Measurements from ENCODE around the gene OR6S1. TPM values are rescaled to one million over a fixed set of nuclear protein-coding genes. Genes with fewer than 3 reads are reported as not detected.

OR6S1 gene
- total and polyA plus RNA-seq, 2 of the 8 experiments (the other 6 are each of a cell fraction or from before 2014, with no cell fraction given): not detected

DNA sequence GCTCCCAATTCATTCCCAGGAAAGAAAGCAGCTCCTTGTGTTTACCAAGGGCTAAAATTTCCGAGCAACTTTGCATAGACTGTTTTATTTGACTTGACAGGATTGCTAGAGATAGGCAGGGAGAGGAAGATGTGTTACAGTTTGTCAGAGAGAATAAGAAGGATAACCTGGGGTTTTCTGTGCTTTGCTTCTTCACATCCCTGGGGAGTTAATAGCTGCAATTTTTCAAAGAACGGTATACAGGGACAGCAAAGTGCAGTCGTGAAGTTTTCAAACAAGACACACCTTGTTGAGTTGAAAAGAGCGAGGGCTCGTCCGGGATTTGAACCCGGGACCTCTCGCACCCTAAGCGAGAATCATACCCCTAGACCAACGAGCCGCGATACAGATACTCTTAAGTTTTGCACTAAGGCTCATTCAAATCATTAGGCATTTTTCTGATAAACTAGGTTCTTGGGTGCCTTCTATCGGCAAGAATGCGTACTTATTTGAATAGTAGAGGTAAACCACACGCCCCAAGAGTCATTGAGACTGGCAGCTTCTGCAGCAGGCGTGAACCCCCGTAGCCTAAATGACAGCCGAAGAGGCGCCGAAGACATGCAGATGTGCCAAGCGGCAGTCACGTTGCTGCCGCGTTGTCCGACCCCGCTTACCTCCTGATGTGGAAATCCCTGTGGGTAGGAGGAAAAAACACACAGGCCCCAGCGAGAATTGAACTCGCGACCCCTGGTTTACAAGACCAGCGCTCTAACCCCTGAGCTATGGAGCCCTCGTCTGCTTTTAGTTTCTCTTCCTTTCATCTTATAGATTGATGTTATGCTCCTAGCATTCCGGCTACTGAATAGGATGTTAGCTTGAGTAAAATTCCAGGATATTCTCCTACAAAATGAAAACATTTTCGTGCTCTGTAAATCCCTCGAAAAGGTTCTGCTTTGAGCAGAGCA, 28.1 kb downstream of the OR6S1 start:
- H3K14ac ChIP-seq (ENCODE audit: insufficient read length): no peak overlapping the region
- H3K9ac ChIP-seq (replicated peaks in 1 of 4; ENCODE audit: extremely low read depth in 1 of 4, low read depth in 3 of 4, low read length in 3 of 4): peak overlapping the region in 3 of 4 experiments; percentile 27 to 70 (median 69); a peak in 4 of 7 replicates
- DNase-seq (ENCODE audit: low read depth in 1 of 2, low spot score in 2 of 2): peak; percentile 91 to 93
- H2AFZ ChIP-seq (ENCODE audit: low read length): peak overlapping the region; percentile 99
- no peaks in the 10 kb centered on the region for H3K9me3 ChIP-seq (ENCODE audit: insufficient read depth in 2 of 2, low read depth in 1 of 2, low read length in 1 of 2)
- H3K79me2 ChIP-seq (ENCODE audit: control insufficient read depth in 1 of 2, insufficient read depth in 2 of 2, low read length in 2 of 2): no peaks in the 10 kb centered on the region
- peak overlapping the region; percentile 68 to 80 for H3K4me2 ChIP-seq (ENCODE audit: insufficient read depth in 1 of 2, low read depth in 2 of 2, low read length in 2 of 2)
- FAIRE-seq: peak; percentile 72
- no peaks in the 10 kb centered on the region for H3K27me3 ChIP-seq (replicated peaks in 1 of 4; ENCODE audit: control insufficient read depth in 3 of 4, extremely low read depth in 1 of 4, insufficient read depth in 3 of 4, low read length in 3 of 4)
- H2BK20ac ChIP-seq (ENCODE audit: low read length): no peak overlapping the region
- H4K91ac ChIP-seq (replicated peaks; ENCODE audit: insufficient read length, low read length): no peak overlapping the region
- no peak overlapping the region for H3K18ac ChIP-seq (ENCODE audit: extremely low read depth, low read length)
- peak overlapping the region; percentile 60 to 98 (median 95) for H3K4me3 ChIP-seq (ENCODE audit: extremely low read depth in 1 of 4, insufficient read depth in 2 of 4, low read depth in 3 of 4, low read length in 4 of 4)
- ChIA-PET POLR2A (ENCODE audit: partially characterized antibody) (interaction anchor here (0.7 to 2.2 kb wide), 11 partner anchors 44 to 270 kb away, joined by 3 to 9 read pairs (median 4); partner anchors contain the start of genes APEX1, PARP2, PNP and RNASE4), CTCF (ENCODE audit: partially characterized antibody) (interaction anchor here (0.5 to 3.2 kb wide), 25 partner anchors 9 to 358 kb away, joined by 3 to 21 read pairs (median 4); partner anchors contain the start of genes PARP2, PNP and RNASE4)
- H3K23me2 ChIP-seq (ENCODE audit: low read depth, low read length): peaks cover 4% of the 10 kb centered on the region
- no peaks in the 10 kb centered on the region for H4K20me1 ChIP-seq (replicated peaks in 1 of 2; ENCODE audit: control insufficient read depth in 1 of 2, insufficient read depth in 2 of 2, low read length in 2 of 2)
- H2BK15ac ChIP-seq (ENCODE audit: low read length): no peak overlapping the region
- H4K8ac ChIP-seq (ENCODE audit: extremely low read depth, insufficient read depth, low read length): no peak overlapping the region
- H2BK12ac ChIP-seq (ENCODE audit: low read depth, low read length): no peak overlapping the region
- no peak overlapping the region for H3K4ac ChIP-seq (replicated peaks; ENCODE audit: insufficient read length, low read depth, low read length)
- H3K79me1 ChIP-seq (ENCODE audit: low read depth, low read length): no peaks in the 10 kb centered on the region
- H3K27ac ChIP-seq (ENCODE audit: low read depth, low read length): no peak overlapping the region
- no peak overlapping the region for H3K23ac ChIP-seq (ENCODE audit: insufficient read length)
- no peak overlapping the region for H2BK5ac ChIP-seq (ENCODE audit: low read depth, low read length)
- H2AK5ac ChIP-seq (ENCODE audit: low read depth, low read length): no peak overlapping the region
- 2% methylated on average over 34 of the region's 34 CpGs; no CpG with 5 or more reads in 1 of the 2 experiments for WGBS, 2 experiments (ENCODE audit: extremely low coverage in 1 of 2, insufficient coverage in 1 of 2, insufficient read length in 1 of 2, insufficient replicate concordance in 2 of 2, low coverage in 1 of 2, low lambda C conversion rate in 2 of 2, missing lambda C conversion rate in 1 of 2)
- no peak overlapping the region for H2BK120ac ChIP-seq (replicated peaks; ENCODE audit: low read depth, low read length)
- H4K5ac ChIP-seq (ENCODE audit: insufficient read length, low read depth, low read length): no peak overlapping the region
- no peaks in the 10 kb centered on the region for H3K36me3 ChIP-seq (ENCODE audit: control insufficient read depth in 2 of 4, insufficient read depth in 4 of 4, low read length in 3 of 4)
- H3K56ac ChIP-seq (replicated peaks; ENCODE audit: insufficient read length, low read depth, low read length): peak overlapping the region; percentile 43
- peaks cover 0 to 2% (median 0%) of the 10 kb centered on the region in 4 experiments; a peak in 2 of 7 replicates for H3K4me1 ChIP-seq (replicated peaks in 1 of 4; ENCODE audit: control insufficient read depth in 3 of 4, insufficient read depth in 4 of 4, low read length in 3 of 4)
- TF ChIP-seq TEAD4 (IDR thresholded peaks at IDR 0.05; ENCODE audit: low read depth, low read length) (peak; percentile 96), HDAC2 (IDR thresholded peaks at IDR 0.05; ENCODE audit: borderline replicate concordance in 1 of 2, low read depth in 2 of 2, low read length in 2 of 2) (peak in 1 of 2 experiments; percentile 46; a peak in 1 of 4 replicates), RNF2 (IDR thresholded peaks at IDR 0.05; ENCODE audit: borderline replicate concordance, low read depth, low read length, missing control alignments, poor library complexity, severe bottlenecking) (no peak), SAP30 (IDR thresholded peaks at IDR 0.05; ENCODE audit: insufficient read depth, insufficient replicate concordance, low read length) (peak; percentile 74), CREB1 (IDR thresholded peaks at IDR 0.05) (0 out of 2 replicates have a peak, but pooled peaks have one; percentile 5), EZH2 (IDR thresholded peaks at IDR 0.05; ENCODE audit: low read depth, low read length, severe bottlenecking) (no peak), CEBPB (IDR thresholded peaks at IDR 0.05; ENCODE audit: low read depth, low read length) (peak; percentile 51), NRF1 (IDR thresholded peaks at IDR 0.05; ENCODE audit: low read depth, low read length) (peak; percentile 18; the same call in 1 of the 2 replicates), SP4 (IDR thresholded peaks at IDR 0.05; ENCODE audit: low read length) (0 out of 2 replicates have a peak, but pooled peaks have one; percentile 22), BRCA1 (IDR thresholded peaks at IDR 0.05; ENCODE audit: low read depth, low read length) (0 out of 2 replicates have a peak, but pooled peaks have one; percentile 34)
